ENCODE results near the gene ADCY1.
"Not testable (repeated sequence)": the region's sequence is repeated elsewhere in the genome, so short reads cannot be mapped to it uniquely, and the experiment has no call there.

Gene ADCY1

GRCh38 chr7:45573661-45574415, at the start of gene ADCY1:
Gene ADCY1 (plus strand): TSS chr7:45574368. CDS start chr7:45574544, 176 bp downstream.
- peaks cover 45% of the 10 kb centered on the region for H3K27me3 ChIP-seq (ENCODE audit: control insufficient read depth, insufficient read depth, low read length)
- no peaks in the 10 kb centered on the region; the same call in 1 of the 2 replicates for H3K36me3 ChIP-seq (ENCODE audit: control insufficient read depth, insufficient read depth, low read length)
- H3K9me3 ChIP-seq (ENCODE audit: control insufficient read depth, insufficient read depth, low read length): no peaks in the 10 kb centered on the region
- H3K9ac ChIP-seq (ENCODE audit: low read depth, low read length): 0 out of 2 replicates have a peak within 1 kb of the TSS, but pooled peaks have one; percentile 7
- peak within 1 kb of the TSS; percentile 70 for H3K4me3 ChIP-seq (ENCODE audit: low read depth, low read length)
- peaks cover 20% of the 10 kb centered on the region; the same call in 1 of the 2 replicates for H3K4me1 ChIP-seq (ENCODE audit: control insufficient read depth, insufficient read depth, low read length)
- no peak within 1 kb of the TSS for H3K27ac ChIP-seq (ENCODE audit: low read depth, low read length)

GRCh38 chr7:45524445-45524844, 49.7 kb upstream of the ADCY1 start:
- H3K9me3 ChIP-seq (ENCODE audit: control insufficient read depth, insufficient read depth, low read length): peaks cover 4% of the 10 kb centered on the region
- no peak overlapping the region for H3K9ac ChIP-seq (ENCODE audit: low read depth, low read length)
- H3K4me3 ChIP-seq (ENCODE audit: low read depth, low read length): no peak overlapping the region
- H3K27ac ChIP-seq (ENCODE audit: low read depth, low read length): no peak overlapping the region
- no peaks in the 10 kb centered on the region for H3K27me3 ChIP-seq (ENCODE audit: control insufficient read depth, insufficient read depth, low read length)
- no peaks in the 10 kb centered on the region for H3K4me1 ChIP-seq (ENCODE audit: control insufficient read depth, insufficient read depth, low read length)
- no peaks in the 10 kb centered on the region for H3K36me3 ChIP-seq (ENCODE audit: control insufficient read depth, insufficient read depth, low read length)

DNA sequence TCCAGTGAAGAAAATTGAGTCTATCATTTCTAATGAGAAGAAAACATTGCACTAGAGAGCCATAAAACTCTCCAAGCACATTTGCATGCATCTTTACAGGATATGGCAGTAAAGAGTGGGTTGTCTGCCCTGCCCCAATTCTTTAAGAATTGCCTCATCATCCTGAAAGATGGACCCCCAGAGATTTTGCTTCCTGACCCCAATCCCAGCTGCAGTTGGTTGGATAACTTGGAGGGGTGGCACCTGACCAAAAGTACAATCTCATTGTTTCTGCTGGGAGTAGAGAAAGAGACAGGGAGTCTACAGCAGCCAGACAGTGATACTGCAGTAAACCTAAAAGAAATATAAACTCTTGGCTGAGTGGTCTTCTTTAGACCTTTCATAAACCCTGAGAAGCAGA, 49.1 kb upstream of the ADCY1 start:
- H3K36me3 ChIP-seq (ENCODE audit: control insufficient read depth, insufficient read depth, low read length): no peaks in the 10 kb centered on the region
- no peak overlapping the region for H3K9ac ChIP-seq (ENCODE audit: low read depth, low read length)
- no peaks in the 10 kb centered on the region for H3K27me3 ChIP-seq (ENCODE audit: control insufficient read depth, insufficient read depth, low read length)
- no peaks in the 10 kb centered on the region for H3K4me1 ChIP-seq (ENCODE audit: control insufficient read depth, insufficient read depth, low read length)
- no peak overlapping the region for H3K4me3 ChIP-seq (ENCODE audit: low read depth, low read length)
- no peak overlapping the region for H3K27ac ChIP-seq (ENCODE audit: low read depth, low read length)
- no peaks in the 10 kb centered on the region; the same call in 1 of the 2 replicates for H3K9me3 ChIP-seq (ENCODE audit: control insufficient read depth, insufficient read depth, low read length)

- H3K27me3 ChIP-seq (ENCODE audit: control insufficient read depth, insufficient read depth, low read length): no peaks in the 10 kb centered on the region
- no peak overlapping the region for H3K9ac ChIP-seq (ENCODE audit: low read depth, low read length)
- no peaks in the 10 kb centered on the region for H3K4me1 ChIP-seq (ENCODE audit: control insufficient read depth, insufficient read depth, low read length)
- H3K27ac ChIP-seq (ENCODE audit: low read depth, low read length): no peak overlapping the region
- no peak overlapping the region for H3K4me3 ChIP-seq (ENCODE audit: low read depth, low read length)
- H3K9me3 ChIP-seq (ENCODE audit: control insufficient read depth, insufficient read depth, low read length): peaks cover 11% of the 10 kb centered on the region
- no peaks in the 10 kb centered on the region for H3K36me3 ChIP-seq (ENCODE audit: control insufficient read depth, insufficient read depth, low read length)
These were observed 30.7 kb upstream of the ADCY1 start for GRCh38 chr7:45543473-45543872.

DNA sequence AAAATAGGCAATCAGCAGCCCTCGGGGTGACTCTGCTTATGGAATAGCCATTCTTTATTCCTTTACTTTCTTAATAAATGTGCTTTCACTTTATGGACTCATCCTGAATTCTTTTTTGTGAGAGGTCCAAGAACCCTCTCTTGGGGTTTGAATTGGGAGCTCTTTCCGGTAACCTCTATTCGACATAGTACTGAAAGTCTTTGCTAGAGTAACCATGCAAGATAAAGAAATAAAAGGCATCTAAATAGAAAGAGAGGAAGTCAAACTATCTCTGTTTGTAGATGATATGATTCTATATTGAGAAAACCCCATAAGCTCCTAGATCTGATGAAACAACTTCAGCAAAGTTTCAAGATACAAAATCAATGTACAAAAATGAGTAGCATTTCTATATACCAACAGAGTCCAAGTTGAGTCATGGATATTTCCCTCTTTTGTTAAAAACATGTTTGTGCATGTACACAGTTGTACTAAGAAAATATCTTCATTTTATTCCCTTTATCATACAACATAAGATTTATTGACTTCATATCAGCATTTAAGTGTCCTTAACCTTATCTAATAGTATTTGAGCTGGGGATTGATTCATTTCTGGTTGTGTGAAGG, 29.0 kb upstream of the ADCY1 start:
- H3K9me3 ChIP-seq (ENCODE audit: control insufficient read depth, insufficient read depth, low read length); H3K27ac ChIP-seq (ENCODE audit: low read depth, low read length); H3K9ac ChIP-seq (ENCODE audit: low read depth, low read length); H3K4me1 ChIP-seq (ENCODE audit: control insufficient read depth, insufficient read depth, low read length); H3K36me3 ChIP-seq (ENCODE audit: control insufficient read depth, insufficient read depth, low read length); H3K4me3 ChIP-seq (ENCODE audit: low read depth, low read length); H3K27me3 ChIP-seq (ENCODE audit: control insufficient read depth, insufficient read depth, low read length): not testable (repeated sequence)

DNA sequence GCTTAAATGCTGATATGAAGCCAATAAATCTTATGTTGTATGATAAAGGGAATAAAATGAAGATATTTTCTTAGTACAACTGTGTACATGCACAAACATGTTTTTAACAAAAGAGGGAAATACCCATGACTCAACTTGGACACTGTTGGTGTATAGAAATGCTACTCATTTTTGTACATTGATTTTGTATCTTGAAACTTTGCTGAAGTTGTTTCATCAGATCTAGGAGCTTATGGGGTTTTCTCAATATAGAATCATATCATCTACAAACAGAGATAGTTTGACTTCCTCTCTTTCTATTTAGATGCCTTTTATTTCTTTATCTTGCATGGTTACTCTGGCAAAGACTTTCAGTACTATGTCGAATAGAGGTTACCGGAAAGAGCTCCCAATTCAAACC, 25.3 kb upstream of the ADCY1 start:
- H3K9ac ChIP-seq (ENCODE audit: low read depth, low read length); H3K4me1 ChIP-seq (ENCODE audit: control insufficient read depth, insufficient read depth, low read length); H3K9me3 ChIP-seq (ENCODE audit: control insufficient read depth, insufficient read depth, low read length); H3K27me3 ChIP-seq (ENCODE audit: control insufficient read depth, insufficient read depth, low read length); H3K4me3 ChIP-seq (ENCODE audit: low read depth, low read length); H3K27ac ChIP-seq (ENCODE audit: low read depth, low read length); H3K36me3 ChIP-seq (ENCODE audit: control insufficient read depth, insufficient read depth, low read length): not testable (repeated sequence)

GRCh38 chr7:45563401-45563800, 10.8 kb upstream of the ADCY1 start:
- Histone ChIP-seq H3K4me1 (ENCODE audit: control insufficient read depth, insufficient read depth, low read length) (peaks cover 49% of the 10 kb centered on the region), H3K9me3 (ENCODE audit: control insufficient read depth, insufficient read depth, low read length) (peaks cover 13% of the 10 kb centered on the region), H3K27ac (ENCODE audit: low read depth, low read length) (no peak overlapping the region), H3K27me3 (ENCODE audit: control insufficient read depth, insufficient read depth, low read length) (no peaks in the 10 kb centered on the region), H3K36me3 (ENCODE audit: control insufficient read depth, insufficient read depth, low read length) (no peaks in the 10 kb centered on the region), H3K9ac (ENCODE audit: low read depth, low read length) (no peak overlapping the region), H3K4me3 (ENCODE audit: low read depth, low read length) (no peak overlapping the region)

GRCh38 chr7:45563941-45564461, 10.2 kb upstream of the ADCY1 start:
- H3K27ac ChIP-seq (ENCODE audit: low read depth, low read length): no peak overlapping the region
- peaks cover 49% of the 10 kb centered on the region for H3K4me1 ChIP-seq (ENCODE audit: control insufficient read depth, insufficient read depth, low read length)
- H3K36me3 ChIP-seq (ENCODE audit: control insufficient read depth, insufficient read depth, low read length): no peaks in the 10 kb centered on the region
- no peak overlapping the region for H3K9ac ChIP-seq (ENCODE audit: low read depth, low read length)
- H3K27me3 ChIP-seq (ENCODE audit: control insufficient read depth, insufficient read depth, low read length): no peaks in the 10 kb centered on the region
- H3K4me3 ChIP-seq (ENCODE audit: low read depth, low read length): no peak overlapping the region
- H3K9me3 ChIP-seq (ENCODE audit: control insufficient read depth, insufficient read depth, low read length): peaks cover 7% of the 10 kb centered on the region; the same call in 1 of the 2 replicates

DNA sequence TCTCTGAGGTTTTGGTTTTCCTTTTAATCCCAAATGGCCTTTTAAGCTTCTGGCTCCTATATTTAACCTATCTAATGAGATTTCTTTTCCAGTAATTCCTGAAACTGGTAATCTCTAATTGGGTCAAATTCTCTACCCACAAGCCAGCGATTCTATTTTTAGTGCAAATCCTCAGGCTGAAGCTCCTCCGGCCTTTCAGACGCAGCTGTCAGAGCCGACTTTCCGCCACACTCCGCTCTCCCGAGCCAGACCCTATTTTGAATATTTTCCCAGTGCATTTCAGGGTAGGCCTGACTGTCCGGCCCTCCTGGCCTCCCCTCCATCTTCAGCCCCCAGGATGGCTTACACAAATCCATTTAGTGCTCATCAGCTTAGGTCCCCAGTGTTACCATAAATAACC, 9.7 kb upstream of the ADCY1 start:
- Histone ChIP-seq H3K36me3 (ENCODE audit: control insufficient read depth, insufficient read depth, low read length) (no peaks in the 10 kb centered on the region), H3K27ac (ENCODE audit: low read depth, low read length) (no peak overlapping the region), H3K4me3 (ENCODE audit: low read depth, low read length) (no peak overlapping the region), H3K4me1 (ENCODE audit: control insufficient read depth, insufficient read depth, low read length) (peaks cover 49% of the 10 kb centered on the region), H3K27me3 (ENCODE audit: control insufficient read depth, insufficient read depth, low read length) (no peaks in the 10 kb centered on the region), H3K9ac (ENCODE audit: low read depth, low read length) (no peak overlapping the region), H3K9me3 (ENCODE audit: control insufficient read depth, insufficient read depth, low read length) (peaks cover 2% of the 10 kb centered on the region; the same call in 1 of the 2 replicates)

DNA sequence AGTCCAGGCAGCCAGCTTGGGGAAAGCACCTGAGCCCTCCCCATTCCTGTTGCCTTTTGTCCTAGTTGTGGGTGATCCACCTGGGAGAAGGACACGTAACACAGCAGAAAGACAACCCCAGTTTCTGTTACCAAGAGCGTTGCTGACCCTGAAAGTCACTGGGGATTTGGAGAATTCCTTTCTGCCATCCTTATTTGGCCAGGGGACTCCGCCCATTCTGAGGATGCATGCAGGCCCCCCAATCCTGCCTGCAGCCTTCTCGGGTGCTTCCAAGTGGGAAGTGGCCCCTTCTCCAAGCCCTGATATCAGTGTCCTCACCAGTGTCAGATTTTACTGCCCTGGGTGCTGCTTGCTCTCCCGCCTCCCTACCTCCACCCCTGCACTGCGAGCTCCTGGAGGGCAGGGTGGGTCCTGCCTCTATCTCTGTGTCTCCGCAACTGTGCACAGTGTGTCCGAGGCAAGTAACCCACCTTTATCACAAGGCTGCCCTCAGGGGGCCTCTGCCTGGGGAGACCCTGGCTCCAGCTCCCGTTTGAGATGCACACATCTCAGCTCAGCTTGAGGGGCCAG, 9.2 kb upstream of the ADCY1 start:
- H3K9me3 ChIP-seq (ENCODE audit: control insufficient read depth, insufficient read depth, low read length): no peaks in the 10 kb centered on the region
- H3K4me1 ChIP-seq (ENCODE audit: control insufficient read depth, insufficient read depth, low read length): peaks cover 47% of the 10 kb centered on the region
- H3K4me3 ChIP-seq (ENCODE audit: low read depth, low read length): no peak overlapping the region
- H3K27me3 ChIP-seq (ENCODE audit: control insufficient read depth, insufficient read depth, low read length): no peaks in the 10 kb centered on the region
- H3K9ac ChIP-seq (ENCODE audit: low read depth, low read length): no peak overlapping the region
- no peak overlapping the region for H3K27ac ChIP-seq (ENCODE audit: low read depth, low read length)
- no peaks in the 10 kb centered on the region for H3K36me3 ChIP-seq (ENCODE audit: control insufficient read depth, insufficient read depth, low read length)

DNA sequence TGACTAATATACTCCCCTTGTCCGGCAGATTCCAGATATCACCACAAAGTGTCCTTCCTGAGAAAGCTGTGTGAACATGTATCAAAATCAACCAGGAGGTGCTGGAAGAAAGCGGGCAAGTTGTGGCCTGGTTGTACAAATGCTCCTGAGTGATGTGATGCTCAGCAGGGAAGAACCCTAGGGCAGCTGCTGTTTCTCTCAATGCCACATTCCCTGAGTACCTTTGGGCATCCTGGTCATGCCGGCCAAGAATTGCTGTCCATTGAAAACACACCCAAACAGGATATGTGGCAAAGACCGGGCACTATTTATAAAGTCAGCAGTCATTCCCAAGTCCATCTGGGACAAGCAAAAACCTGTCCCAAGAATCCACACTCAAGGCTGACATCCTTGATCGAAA, 7.8 kb upstream of the ADCY1 start:
- Histone ChIP-seq H3K27me3 (ENCODE audit: control insufficient read depth, insufficient read depth, low read length) (no peaks in the 10 kb centered on the region), H3K27ac (ENCODE audit: low read depth, low read length) (no peak overlapping the region), H3K9ac (ENCODE audit: low read depth, low read length) (no peak overlapping the region), H3K4me1 (ENCODE audit: control insufficient read depth, insufficient read depth, low read length) (peaks cover 35% of the 10 kb centered on the region), H3K9me3 (ENCODE audit: control insufficient read depth, insufficient read depth, low read length) (no peaks in the 10 kb centered on the region), H3K4me3 (ENCODE audit: low read depth, low read length) (no peak overlapping the region), H3K36me3 (ENCODE audit: control insufficient read depth, insufficient read depth, low read length) (no peaks in the 10 kb centered on the region)

Measured in HUES48 (cell line).